ENCODE results near the gene UST. TPM values are rescaled to one million over a fixed set of nuclear protein-coding genes. Genes with fewer than 3 reads are reported as not detected.

UST gene, protein sequence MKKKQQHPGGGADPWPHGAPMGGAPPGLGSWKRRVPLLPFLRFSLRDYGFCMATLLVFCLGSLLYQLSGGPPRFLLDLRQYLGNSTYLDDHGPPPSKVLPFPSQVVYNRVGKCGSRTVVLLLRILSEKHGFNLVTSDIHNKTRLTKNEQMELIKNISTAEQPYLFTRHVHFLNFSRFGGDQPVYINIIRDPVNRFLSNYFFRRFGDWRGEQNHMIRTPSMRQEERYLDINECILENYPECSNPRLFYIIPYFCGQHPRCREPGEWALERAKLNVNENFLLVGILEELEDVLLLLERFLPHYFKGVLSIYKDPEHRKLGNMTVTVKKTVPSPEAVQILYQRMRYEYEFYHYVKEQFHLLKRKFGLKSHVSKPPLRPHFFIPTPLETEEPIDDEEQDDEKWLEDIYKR
- total RNA-seq, result 4.3 and 9.3 TPM in 2 replicates

GRCh38 chr6:148746363-148747144 is at the start of gene UST:
TSS of gene UST (plus strand) at chr6:148747030. CDS start at chr6:148747431, 401 bp downstream.

